ENCODE data around the gene PURA. TPM values are rescaled to one million over a fixed set of nuclear protein-coding genes. Genes with fewer than 3 reads are reported as not detected.

PURA gene
- total and polyA plus RNA-seq, 4 donors = 2.8 to 14.7 (median 5.6) TPM

GRCh38 chr5:140107312-140108092 lies 6.4 kb upstream of the PURA start:
- Histone ChIP-seq H3K27me3 (ENCODE audit: control insufficient read depth in 4 of 4, insufficient read depth in 4 of 4, low read length in 3 of 4) (no peaks in the 10 kb centered on the region), H3K27ac (ENCODE audit: low read depth in 1 of 2, low read length in 2 of 2) (peak overlapping the region; percentile 88 to 97), H3K36me3 (ENCODE audit: control insufficient read depth in 4 of 4, insufficient read depth in 3 of 4, low read depth in 1 of 4, low read length in 3 of 4) (no peaks in the 10 kb centered on the region), H3K4me1 (ENCODE audit: control insufficient read depth in 4 of 4, insufficient read depth in 4 of 4, low read length in 3 of 4) (peaks cover 5 to 39% (median 29%) of the 10 kb centered on the region in 4 donors), H3K4me3 (ENCODE audit: low read depth in 1 of 3, low read length in 3 of 3) (peak overlapping the region; percentile 54 to 80 (median 54)), H3K9me3 (ENCODE audit: control insufficient read depth in 4 of 4, low read length in 3 of 4) (no peaks in the 10 kb centered on the region), H3K9ac (ENCODE audit: low read depth in 1 of 2, low read length in 2 of 2) (peak overlapping the region; percentile 63 to 79)
- TF ChIP-seq SP1 (IDR thresholded peaks at IDR 0.05) (peak; percentile 59), ATF3 (IDR thresholded peaks at IDR 0.05) (no peak), FOXA2 (IDR thresholded peaks at IDR 0.05) (no peak), MAX (IDR thresholded peaks at IDR 0.05) (peak; percentile 16), GABPA (IDR thresholded peaks at IDR 0.05 in 1 of 2, conservative IDR thresholded peaks at IDR 0.05 in 1 of 2) (no peak), HNF4A (conservative IDR thresholded peaks at IDR 0.05) (peak in 1 of 2 donors; percentile 24), NR2F2 (IDR thresholded peaks at IDR 0.05) (no peak), TAF1 (conservative IDR thresholded peaks at IDR 0.05) (peak; percentile 41), CTCF (IDR thresholded peaks at IDR 0.05; ENCODE audit: low read depth, low read length, missing input control) (peak; percentile 11), EGR1 (IDR thresholded peaks at IDR 0.05; ENCODE audit: low read depth in 2 of 2) (peak; percentile 7 to 28), JUND (IDR thresholded peaks at IDR 0.05) (no peak), YY1 (IDR thresholded peaks at IDR 0.05) (peak; percentile 60), RXRA (IDR thresholded peaks at IDR 0.05) (no peak), RAD21 (IDR thresholded peaks at IDR 0.05) (peak in 1 of 2 donors; percentile 49), REST (IDR thresholded peaks at IDR 0.05) (peak; percentile 60), HNF4G (IDR thresholded peaks at IDR 0.05) (no peak), ZBTB33 (IDR thresholded peaks at IDR 0.05) (peak; percentile 56), FOXA1 (IDR thresholded peaks at IDR 0.05) (peak; percentile 60)
- under 1% methylated on average over 88 of the region's 88 CpGs for WGBS
- DNase-seq (ENCODE audit: low spot score) = peak; percentile 88

Data from liver (tissue), 9 donors.